MCF 10A (cell line): Measurements from ENCODE around the gene KNG1. TPM values are rescaled to one million over a fixed set of nuclear protein-coding genes. Genes with fewer than 3 reads are reported as not detected.

Experiments
- BruUV-seq: library from RNA; stranded (reverse); fragments of 400-500 nt; replicated peaks from 2 replicates; lab custom pipeline; 2021; lab: Mats Ljungman, UMichigan
- CTCF ChIA-PET: fragments of 300-600 bp; sonication (Branson Sonifier 250); formaldehyde crosslinking; extraction: SDS; loops from one replicate; lab custom pipeline; 2021; ENCODE audit warnings: antibody characterized with exemption, inconsistent platforms; lab: Yijun Ruan, JAX
- POLR2A ChIA-PET: fragments of 300-600, 350-650 bp; sonication (Branson Sonifier 250); formaldehyde crosslinking; extraction: SDS; loops from one replicate; lab custom pipeline; 2020; ENCODE audit warnings: antibody characterized with exemption, inconsistent platforms; lab: Yijun Ruan, JAX
- DNase-seq: peaks from one replicate; pipeline ENCODE4 v3.0.0-alpha.2; 2018; ENCODE audit not compliant: unreplicated experiment
- H3K27ac Mint-ChIP-seq: one replicate; pipeline ENCODE4 v1.8.0; 2022; ENCODE audit warnings: mild to moderate bottlenecking, low read depth, mixed read lengths; ENCODE audit not compliant: unreplicated experiment
- H3K27me3 Mint-ChIP-seq: one replicate; pipeline ENCODE4 v1.8.0; 2022; ENCODE audit warnings: mixed read lengths; ENCODE audit not compliant: insufficient read depth, unreplicated experiment
- H3K36me3 Mint-ChIP-seq: one replicate; pipeline ENCODE4 v1.8.0; 2022; ENCODE audit warnings: mild to moderate bottlenecking, moderate library complexity, mixed read lengths; ENCODE audit not compliant: insufficient read depth, unreplicated experiment
- H3K4me1 Mint-ChIP-seq: one replicate; pipeline ENCODE4 v1.8.0; 2022; ENCODE audit warnings: mixed read lengths; ENCODE audit not compliant: insufficient read depth, unreplicated experiment
- H3K4me3 Mint-ChIP-seq: one replicate; pipeline ENCODE4 v1.8.0; 2022; ENCODE audit warnings: mild to moderate bottlenecking, moderate library complexity, mixed read lengths; ENCODE audit not compliant: unreplicated experiment
- H3K9me3 Mint-ChIP-seq: one replicate; pipeline ENCODE4 v1.8.0; 2022; ENCODE audit warnings: mixed read lengths; ENCODE audit not compliant: unreplicated experiment
- CTCF ChIP-seq: fragments of 200-600 bp; IDR thresholded peaks from one replicate; pipeline ENCODE4 v1.8.0; 2022; ENCODE audit warnings: antibody characterized with exemption, mild to moderate bottlenecking; ENCODE audit not compliant: unreplicated experiment
- intact Hi-C: fragments of 100-400 bp; cut with micrococcal nuclease; formaldehyde crosslinking; loops from 2 replicates; pipeline ENCODE4 v1.14.1; 2022
- total RNA-seq: library from RNA; stranded (reverse); gene quantifications from 2 replicates; pipeline ENCODE4 v1.2.3, GENCODE V29; 2022

The KNG1 gene
- total RNA-seq, 1 experiment from 2014 or later = not detected

- POLR2A ChIA-PET = interaction anchor here (0.7 to 1.4 kb wide), 4 partner anchors 9 to 32 kb away, joined by 3 to 5 read pairs (median 3); no protein-coding TSS in a partner anchor
- no TSS peak for BruUV-seq
- Mint-ChIP-seq H3K4me1 (no peaks in the 10 kb centered on the region), H3K36me3 (no peaks in the 10 kb centered on the region), H3K27me3 (no peaks in the 10 kb centered on the region), H3K9me3 (no peaks in the 10 kb centered on the region), H3K27ac (no peak overlapping the region), H3K4me3 (no peak overlapping the region)
- DNase-seq = no peak
- intact Hi-C loops = no loop called here
- TF ChIP-seq CTCF = no peak
- CTCF ChIA-PET = interaction anchor here (0.7 kb wide), 1 partner anchor 48 kb away, joined by 4 read pairs; no protein-coding TSS in a partner anchor
These were observed 55.7 kb downstream of the KNG1 start for GRCh38 chr3:186772701-186773417.

DNA sequence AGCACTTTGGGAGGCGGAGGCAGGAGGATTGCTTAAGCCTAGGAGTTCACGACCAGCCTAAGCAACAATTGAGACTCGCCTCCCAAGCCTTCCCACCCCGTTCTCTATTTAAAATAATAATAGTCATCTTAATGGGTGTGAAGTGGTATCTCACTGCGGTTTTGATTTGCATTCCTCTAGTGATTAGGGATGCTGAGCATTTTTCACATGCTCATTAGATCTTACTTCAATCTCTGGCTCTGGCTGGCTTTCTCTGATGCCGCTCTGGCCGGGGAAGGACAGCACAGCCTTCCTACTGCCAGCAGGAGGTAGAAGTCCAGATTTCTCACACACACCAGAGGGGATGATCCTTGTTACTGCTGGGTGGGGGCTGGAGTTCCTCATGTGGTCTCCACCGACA is 58.8 kb downstream of the KNG1 start:
- Mint-ChIP-seq H3K9me3 (no peaks in the 10 kb centered on the region), H3K36me3 (no peaks in the 10 kb centered on the region), H3K27me3 (no peaks in the 10 kb centered on the region), H3K4me1 (no peaks in the 10 kb centered on the region), H3K4me3 (no peak overlapping the region), H3K27ac (no peak overlapping the region)
- TF ChIP-seq CTCF = no peak
- DNase-seq = no peak
- POLR2A ChIA-PET = no interaction called here
- no TSS peak for BruUV-seq
- intact Hi-C loops = no loop called here
- CTCF ChIA-PET = interaction anchor here (1.1 kb wide), 1 partner anchor 161 kb away, joined by 7 read pairs; no protein-coding TSS in a partner anchor

DNA sequence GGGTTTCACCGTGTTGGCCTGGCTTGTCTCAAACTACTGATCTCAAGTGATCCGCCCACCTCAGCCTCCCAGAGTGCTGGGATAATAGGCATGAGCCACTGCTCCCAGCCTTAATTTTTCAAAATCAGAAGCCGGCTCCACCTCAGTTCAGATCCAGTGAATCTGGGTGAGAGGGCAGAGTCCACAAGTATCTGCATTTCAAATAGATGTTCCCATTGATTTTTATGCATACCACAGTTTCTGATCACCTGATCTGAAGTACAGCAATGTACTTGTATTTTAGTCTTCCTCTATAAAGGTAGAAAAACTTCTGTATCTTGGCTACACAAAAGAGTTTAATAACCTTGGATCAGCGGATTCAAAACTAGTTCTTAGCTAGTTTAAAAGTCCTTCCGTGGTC is 62.0 kb downstream of the KNG1 start:
- CTCF ChIA-PET = no interaction called here
- no peak for TF ChIP-seq CTCF
- Mint-ChIP-seq H3K27ac (no peak overlapping the region), H3K4me3 (no peak overlapping the region), H3K4me1 (no peaks in the 10 kb centered on the region), H3K27me3 (no peaks in the 10 kb centered on the region), H3K9me3 (no peaks in the 10 kb centered on the region), H3K36me3 (peaks cover 14% of the 10 kb centered on the region)
- POLR2A ChIA-PET = interaction anchor here (7.1 kb wide), 2 partner anchors 26 to 210 kb away, joined by 102 to 131 read pairs; partner anchors contain the start of genes DNAJB11, RFC4 and TBCCD1
- intact Hi-C loops = no loop called here
- BruUV-seq = no TSS peak
- DNase-seq = no peak

GRCh38 chr3:186782542-186783057 is 65.4 kb downstream of the KNG1 start:
- BruUV-seq = TSS peak; percentile 91
- Mint-ChIP-seq H3K9me3 (no peaks in the 10 kb centered on the region), H3K4me1 (peaks cover 15% of the 10 kb centered on the region), H3K4me3 (peak overlapping the region; percentile 93), H3K36me3 (peaks cover 48% of the 10 kb centered on the region), H3K27ac (peak overlapping the region; percentile 99), H3K27me3 (no peaks in the 10 kb centered on the region)
- POLR2A ChIA-PET = interaction anchor here (0.5 to 7.1 kb wide), 50 partner anchors 10 to 1221 kb away, joined by 3 to 182 read pairs (median 6); partner anchors contain the start of genes AHSG, DNAJB11, FETUB and RFC4
- intact Hi-C loops = loop anchor here (1.0 kb wide), 2 partner anchors 29 to 165 kb away; no protein-coding TSS in a partner anchor
- DNase-seq = no peak
- no peak for TF ChIP-seq CTCF
- CTCF ChIA-PET = interaction anchor here (4.4 kb wide), 1 partner anchor 167 kb away, joined by 37 read pairs; no protein-coding TSS in a partner anchor
